ENCODE results near the gene CGREF1. TPM values are rescaled to one million over a fixed set of nuclear protein-coding genes. Genes with fewer than 3 reads are reported as not detected.

The CGREF1 gene
- total and polyA plus RNA-seq, 4 donors, result 0.98 to 16.1 (median 11.7) TPM

GRCh38 chr2:27050996-27051901 lies 67.7 kb downstream of the CGREF1 start, which contains the start of gene AGBL5 (continued):
- no peak for TF ChIP-seq HNF4G (IDR thresholded peaks at IDR 0.05)

Other genes with a start within 250 kb of the CGREF1 start
- gene MAPRE3, start 148.5 kb downstream of the CGREF1 start, total RNA-seq, result 1 to 10 TPM; 1.0 to 8.1 TPM
- gene MAPRE3, start 148.5 kb downstream of the CGREF1 start, polyA plus RNA-seq, result 10 to 100 TPM; 11.5 to 15.8 TPM
- 10 to 100 TPM; 17.1 to 48.4 TPM for gene TMEM214, start 86.2 kb downstream of the CGREF1 start, total RNA-seq
- gene TMEM214, start 86.2 kb downstream of the CGREF1 start, polyA plus RNA-seq, result 10 to 100 TPM; 28.3 to 53.4 TPM
- 1 to 10 TPM; 4.7 to 9.0 TPM for gene AGBL5, start 67.5 kb downstream of the CGREF1 start, total RNA-seq
- gene AGBL5, start 67.5 kb downstream of the CGREF1 start, polyA plus RNA-seq, result 1 to 10 TPM; 3.2 to 5.0 TPM
- gene OST4, start 47.5 kb downstream of the CGREF1 start, total RNA-seq, result 100 to 1,000 TPM in 1 of 2 donors, 10 to 100 TPM in 1; 94.8 to 186 TPM
- gene OST4, start 47.5 kb downstream of the CGREF1 start, polyA plus RNA-seq, result 100 to 1,000 TPM; 227 to 377 TPM
- 10 to 100 TPM; 24.8 to 26.1 TPM for gene EMILIN1, start 40.5 kb downstream of the CGREF1 start, total RNA-seq
- gene EMILIN1, start 40.5 kb downstream of the CGREF1 start, polyA plus RNA-seq, result 10 to 100 TPM in 1 of 2 donors, 1 to 10 TPM in 1; 3.4 to 23.1 TPM
- 100 to 1,000 TPM in 1 of 2 donors, 10 to 100 TPM in 1; 26.1 to 152 TPM for gene KHK, start 32.4 kb downstream of the CGREF1 start, total RNA-seq
- gene KHK, start 32.4 kb downstream of the CGREF1 start, polyA plus RNA-seq, result 100 to 1,000 TPM; 223 to 462 TPM
- gene ABHD1, start 4.7 kb upstream of the CGREF1 start, total RNA-seq, result under 1 TPM; 0.09 to 0.67 TPM
- gene ABHD1, start 4.7 kb upstream of the CGREF1 start, polyA plus RNA-seq, result 1 to 10 TPM in 1 of 2 donors, under 1 TPM in 1; 0.54 to 2.0 TPM
- 10 to 100 TPM; 21.5 to 81.4 TPM for gene PREB, start 15.5 kb upstream of the CGREF1 start, total RNA-seq
- gene PREB, start 15.5 kb upstream of the CGREF1 start, polyA plus RNA-seq, result 10 to 100 TPM; 40.3 to 98.4 TPM
- not detected for gene PRR30, start 20.3 kb upstream of the CGREF1 start, total RNA-seq
- gene PRR30, start 20.3 kb upstream of the CGREF1 start, polyA plus RNA-seq, result not detected
- under 1 TPM; under 0.01 to 0.05 TPM for gene TCF23, start 29.9 kb upstream of the CGREF1 start, total RNA-seq
- under 1 TPM in 1 of 2 donors, not detected in 1; 0.02 TPM for gene TCF23, start 29.9 kb upstream of the CGREF1 start, polyA plus RNA-seq
- gene ATRAID, start 92.9 kb upstream of the CGREF1 start, total RNA-seq, result 10 to 100 TPM; 44.9 to 48.6 TPM
- gene ATRAID, start 92.9 kb upstream of the CGREF1 start, polyA plus RNA-seq, result 10 to 100 TPM; 49.3 to 77.5 TPM
- gene SLC5A6, start 93.1 kb upstream of the CGREF1 start, total RNA-seq, result 100 to 1,000 TPM in 1 of 2 donors, 10 to 100 TPM in 1; 12.5 to 100 TPM
- gene SLC5A6, start 93.1 kb upstream of the CGREF1 start, polyA plus RNA-seq, result 100 to 1,000 TPM in 1 of 2 donors, 10 to 100 TPM in 1; 46.0 to 217 TPM
- 10 to 100 TPM; 18.7 to 23.2 TPM for gene CAD, start 98.2 kb upstream of the CGREF1 start, total RNA-seq
- gene CAD, start 98.2 kb upstream of the CGREF1 start, polyA plus RNA-seq, result 1 to 10 TPM; 6.3 to 8.4 TPM
- gene SLC30A3, start 143.9 kb upstream of the CGREF1 start, total RNA-seq, result not detected
- under 1 TPM in 1 of 2 donors, not detected in 1; 0.20 TPM for gene SLC30A3, start 143.9 kb upstream of the CGREF1 start, polyA plus RNA-seq
- not detected for gene DNAJC5G, start 156.3 kb upstream of the CGREF1 start, total RNA-seq
- not detected for gene DNAJC5G, start 156.3 kb upstream of the CGREF1 start, polyA plus RNA-seq
- gene TRIM54, start 163.3 kb upstream of the CGREF1 start, total RNA-seq, result not detected
- under 1 TPM in 1 of 2 donors, not detected in 1; 0.03 TPM for gene TRIM54, start 163.3 kb upstream of the CGREF1 start, polyA plus RNA-seq
- under 1 TPM in 1 of 2 donors, not detected in 1; 0.25 TPM for gene UCN, start 189.3 kb upstream of the CGREF1 start, total RNA-seq
- gene UCN, start 189.3 kb upstream of the CGREF1 start, polyA plus RNA-seq, result under 1 TPM; 0.42 to 0.83 TPM
- 10 to 100 TPM; 13.9 to 29.6 TPM for gene MPV17, start 204.0 kb upstream of the CGREF1 start, total RNA-seq
- gene MPV17, start 204.0 kb upstream of the CGREF1 start, polyA plus RNA-seq, result 10 to 100 TPM; 17.7 to 26.0 TPM
- 10 to 100 TPM; 16.4 to 20.6 TPM for gene GTF3C2, start 237.6 kb upstream of the CGREF1 start, total RNA-seq
- 10 to 100 TPM in 1 of 2 donors, 1 to 10 TPM in 1; 9.7 to 13.0 TPM for gene GTF3C2, start 237.6 kb upstream of the CGREF1 start, polyA plus RNA-seq